K562 (cell line): ENCODE measurements around the gene HNRNPK. TPM values are rescaled to one million over a fixed set of nuclear protein-coding genes. Genes with fewer than 3 reads are reported as not detected.

Experiments used
- ATAC-seq: fragments of 200-7000 bp; cut with Tn5 transposase; 3 replicates; pipeline ENCODE4 v1.9.1; 2020; ENCODE audit warnings: moderate library complexity
- BruUV-seq: library from RNA; stranded (reverse); fragments of 400-500 nt; replicated peaks from 2 replicates; lab custom pipeline; 2021; lab: Mats Ljungman, UMichigan
- CTCF ChIA-PET: fragments of 300-600 bp; formaldehyde crosslinking; extraction: SDS; loops from one replicate; lab custom pipeline; 2021; ENCODE audit warnings: low intra/inter-chr PET ratio; lab: Yijun Ruan, JAX
- POLR2A ChIA-PET: fragments of 300-600, 350-650 bp; sonication (Branson Sonifier 250); formaldehyde crosslinking; extraction: SDS; loops from one replicate; lab custom pipeline; 2021; ENCODE audit warnings: antibody characterized with exemption, inconsistent platforms; lab: Yijun Ruan, JAX
- DNase-seq, 4 experiments: peaks; one replicate each; pipeline versions ENCODE4 v3.0.0 to v3.0.0-alpha.2; 2011 to 2018; ENCODE audit warnings: low spot score in 3 of 4, mixed read lengths in 3 of 4; ENCODE audit errors: extremely low read depth in 1 of 4
- FAIRE-seq: peaks from 2 replicates; lab custom pipeline; 2011; peaks lifted over from hg19 to GRCh38; lab: Jason Lieb, UNC
- H2AFZ ChIP-seq: 2 replicates; pipeline ENCODE4 v1.6.0; 2011; ENCODE audit warnings: low read depth, low read length, control low read depth, inconsistent platforms
- H3K27ac ChIP-seq: fragments of 200-600 bp; 3 replicates; pipeline ENCODE4 v1.8.0; 2011; ENCODE audit warnings: low read depth, mild to moderate bottlenecking, control low read depth, inconsistent platforms, low read length, moderate library complexity, mixed read lengths; ENCODE audit errors: extremely low read depth
- H3K27me3 ChIP-seq, 2 experiments: fragments of 300-600 bp in 1 of 2; 2 replicates in 1 of 2; 3 replicates in 1 of 2; pipeline versions ENCODE4 v1.6.0 to v1.8.0; 2011; ENCODE audit warnings: inconsistent platforms in 2 of 2, low read length in 2 of 2, mild to moderate bottlenecking in 1 of 2, mixed read lengths in 1 of 2, moderate library complexity in 1 of 2; ENCODE audit not compliant: control insufficient read depth in 2 of 2, insufficient read depth in 2 of 2
- H3K36me3 ChIP-seq: fragments of 300-600 bp; 3 replicates; pipeline ENCODE4 v1.8.0; 2011; ENCODE audit warnings: mild to moderate bottlenecking, low read length, inconsistent platforms; ENCODE audit not compliant: control insufficient read depth, insufficient read depth
- H3K4me1 ChIP-seq, 2 experiments: fragments of 200-600 bp in 1 of 2; replicated peaks in 1 of 2; 2 replicates in 1 of 2; 3 replicates in 1 of 2; pipeline versions ENCODE4 v1.5.1 to v1.8.0; 2011; ENCODE audit warnings: inconsistent platforms in 2 of 2, low read length in 2 of 2, mild to moderate bottlenecking in 1 of 2, mixed read lengths in 1 of 2, moderate library complexity in 1 of 2; ENCODE audit not compliant: control insufficient read depth in 2 of 2, insufficient read depth in 2 of 2
- H3K4me2 ChIP-seq: 2 replicates; pipeline ENCODE4 v1.6.1; 2011; ENCODE audit warnings: low read length, control low read depth, inconsistent platforms, mixed read lengths; ENCODE audit not compliant: insufficient read depth
- H3K4me3 ChIP-seq: fragments of 200-600 bp; sonication (generic), shearing (Covaris generic); 2 replicates; pipeline ENCODE4 v1.5.1; 2016; ENCODE audit warnings: control low read depth, inconsistent platforms
- H3K79me2 ChIP-seq: fragments of 200-600 bp; 3 replicates; pipeline ENCODE4 v1.8.0; 2011; ENCODE audit warnings: low read length, inconsistent platforms; ENCODE audit not compliant: control insufficient read depth, insufficient read depth
- H3K9ac ChIP-seq, 2 experiments: 2 replicates each; pipeline versions ENCODE4 v1.6.0 to v1.6.1; 2011; ENCODE audit warnings: low read depth in 2 of 2, low read length in 2 of 2, control low read depth in 1 of 2, inconsistent platforms in 1 of 2, mild to moderate bottlenecking in 1 of 2, mixed read lengths in 1 of 2; ENCODE audit not compliant: insufficient read depth in 1 of 2
- H3K9me1 ChIP-seq: one replicate; pipeline ENCODE4 v1.6.0; 2011; ENCODE audit warnings: inconsistent platforms, mild to moderate bottlenecking, low read length, moderate library complexity; ENCODE audit not compliant: control insufficient read depth, insufficient read depth
- H3K9me3 ChIP-seq: replicated peaks from 2 replicates; pipeline ENCODE4 v1.5.1; 2011; ENCODE audit warnings: low read depth, low read length, inconsistent platforms; ENCODE audit not compliant: control insufficient read depth, insufficient read depth
- H4K20me1 ChIP-seq: replicated peaks from 2 replicates; pipeline ENCODE4 v1.6.1; 2011; ENCODE audit warnings: low read length, inconsistent platforms, mixed read lengths; ENCODE audit not compliant: control insufficient read depth, insufficient read depth
- FOXJ3 ChIP-seq: sonication (generic); formaldehyde crosslinking; IDR thresholded peaks from 2 replicates; pipeline ENCODE4 v1.4.0; 2020; ENCODE audit warnings: mild to moderate bottlenecking, missing genetic modification reagents
- ID3 ChIP-seq, 2 experiments: fragments of 250-450 bp in 1 of 2; fragments of 450-650 bp in 1 of 2; sonication (Bioruptor Pico) in 1 of 2; IDR thresholded peaks; 2 replicates each; pipeline versions ENCODE4 v1.6.1 to v1.8.0; 2016 to 2021; ENCODE audit warnings: mild to moderate bottlenecking in 2 of 2, moderate library complexity in 2 of 2, missing compliant biosample characterization in 1 of 2, missing genetic modification characterization in 1 of 2
- POLR2AphosphoS5 ChIP-seq: IDR thresholded peaks from 2 replicates; pipeline ENCODE4 v1.6.1; 2011; ENCODE audit warnings: mild to moderate bottlenecking, low read depth, low read length, moderate library complexity; ENCODE audit not compliant: control insufficient read depth, insufficient read depth
- POLR2B ChIP-seq: fragments of 450-650 bp; IDR thresholded peaks from 2 replicates; pipeline ENCODE4 v1.6.1; 2018; ENCODE audit warnings: low read depth; ENCODE audit not compliant: partially characterized antibody
- SUPT5H ChIP-seq: fragments of 450-650 bp; IDR thresholded peaks from 2 replicates; pipeline ENCODE4 v1.6.1; 2016
- WGBS: fragments of 100-300 bp; shearing (Covaris generic); methylation state at CpG from one replicate; pipeline ENCODE4 v1.1.6; 2016; ENCODE audit warnings: low coverage, mixed read lengths; ENCODE audit not compliant: insufficient coverage; ENCODE audit errors: missing lambda C conversion rate; 5-methylcytosine and 5-hydroxymethylcytosine counted together
- in situ Hi-C: fragments of 300-500 bp; cut with MboI; formaldehyde crosslinking; loops from 4 replicates; pipeline ENCODE4 v1.15.0; 2018; ENCODE audit warnings: inconsistent platforms, mixed read lengths
- intact Hi-C: fragments of 100-400 bp; cut with micrococcal nuclease; formaldehyde crosslinking; loops from 2 replicates; pipeline ENCODE4 v1.14.2; 2022
- polyA plus RNA-seq, 8 experiments: library from polyadenylated mRNA; depleted of rRNA in 4 of 8; stranded (reverse) in 5 of 8; unstranded in 3 of 8; fragments of >200 nt; fragmentation: Nextera tagmentation in 2 of 8; fragmentation: Illumina TruSeq in 1 of 8; extraction: Ambion mirVana in 2 of 8; extraction: Trizol in 1 of 8; gene quantifications; 2 replicates each; pipeline versions ENCODE4 v1.2.1 to v1.2.3, GENCODE V29; 2011 to 2014; ENCODE audit warnings: inconsistent platforms in 1 of 8, missing spikeins in 1 of 8
- total RNA-seq, 7 experiments: library from RNA; depleted of rRNA in 6 of 7; stranded (reverse); fragments of >200 nt in 6 of 7; fragmentation: Illumina TruSeq in 2 of 7; extraction: Trizol in 2 of 7; gene quantifications; 2 replicates each; pipeline versions ENCODE4 v1.2.1 to v1.2.3, GENCODE V29; 2011 to 2021; ENCODE audit warnings: low replicate concordance in 1 of 7

The HNRNPK gene
- total and polyA plus RNA-seq, 9 of the 15 experiments (the other 6 are each of a cell fraction or from before 2014, with no cell fraction given) = 224 to 883 (median 618) TPM

GRCh38 chr9:83967073-83967472, 12.9 kb downstream of the HNRNPK start:
- 73% methylated on average over 1 of the region's 1 CpG for WGBS
- in situ Hi-C loops (no loop called here), intact Hi-C loops (no loop called here)
- Histone ChIP-seq H3K4me1 (peaks cover 0 to 4% of the 10 kb centered on the region in 2 experiments; a peak in 3 of 5 replicates), H3K9me1 (no peaks in the 10 kb centered on the region), H2AFZ (no peak overlapping the region), H3K27ac (no peak overlapping the region), H3K9ac (no peak overlapping the region), H3K27me3 (no peaks in the 10 kb centered on the region), H4K20me1 (0 out of 2 replicates have a peak, but pooled peaks cover 4% of the 10 kb centered on the region), H3K79me2 (peaks cover 4% of the 10 kb centered on the region; the same call in 1 of the 3 replicates), H3K4me3 (no peak overlapping the region), H3K9me3 (no peaks in the 10 kb centered on the region), H3K4me2 (no peak overlapping the region), H3K36me3 (peaks cover 53% of the 10 kb centered on the region)
- TF ChIP-seq ID3 (CRISPR knock-in tag; IDR thresholded peaks at IDR 0.05) = no peak
- TF ChIP-seq ID3 (tag; IDR thresholded peaks at IDR 0.05) = no peak
- TF ChIP-seq POLR2B = peak; percentile 37
- TF ChIP-seq SUPT5H = 0 out of 2 replicates have a peak, but pooled peaks have one; percentile 27
- TF ChIP-seq POLR2AphosphoS5 = peak; percentile 33; the same call in 1 of the 2 replicates
- no peak for TF ChIP-seq FOXJ3
- FAIRE-seq (no peak), DNase-seq (no peak), ATAC-seq (no peak)
- no TSS peak for BruUV-seq
- CTCF ChIA-PET = no interaction called here
- POLR2A ChIA-PET = interaction anchor here (1.9 to 2.4 kb wide), 3 partner anchors 9 to 13 kb away, joined by 8 to 10 read pairs (median 8); partner anchors contain the start of genes HNRNPK and RMI1
